HEK293 (cell line): ENCODE results near the gene SKI.

Experiments used
- GFI1B ChIP-seq: fragments of 450-650 bp; formaldehyde crosslinking; IDR thresholded peaks from 2 replicates; pipeline ENCODE4 v1.5.1; 2016; ENCODE audit warnings: missing biosample characterization, missing genetic modification characterization
- GLI4 ChIP-seq: fragments of 450-650 bp; formaldehyde crosslinking; IDR thresholded peaks from 2 replicates; pipeline ENCODE4 v1.5.1; 2016; ENCODE audit warnings: missing biosample characterization, missing genetic modification characterization
- GLIS1 ChIP-seq: fragments of 450-650 bp; formaldehyde crosslinking; IDR thresholded peaks from 2 replicates; pipeline ENCODE4 v1.5.1; 2016; ENCODE audit warnings: missing biosample characterization, missing genetic modification characterization
- GLIS2 ChIP-seq: fragments of 450-650 bp; formaldehyde crosslinking; IDR thresholded peaks from 2 replicates; pipeline ENCODE4 v1.5.1; 2016; ENCODE audit warnings: missing biosample characterization, missing genetic modification characterization
- KLF9 ChIP-seq: fragments of 450-650 bp; formaldehyde crosslinking; IDR thresholded peaks from 2 replicates; pipeline ENCODE4 v1.5.1; 2016; ENCODE audit warnings: missing biosample characterization, missing genetic modification characterization, low read depth
- PRDM10 ChIP-seq: fragments of 450-650 bp; formaldehyde crosslinking; IDR thresholded peaks from 2 replicates; pipeline ENCODE4 v1.5.1; 2016; ENCODE audit warnings: missing biosample characterization, missing genetic modification characterization
- SCRT2 ChIP-seq: fragments of 450-650 bp; formaldehyde crosslinking; IDR thresholded peaks from 2 replicates; pipeline ENCODE4 v1.5.1; 2016; ENCODE audit warnings: missing biosample characterization, missing genetic modification characterization
- TCF7L2 ChIP-seq: IDR thresholded peaks from 2 replicates; pipeline ENCODE4 v1.6.1; 2011; ENCODE audit warnings: low read depth, mild to moderate bottlenecking, inconsistent platforms, low read length, moderate library complexity, borderline replicate concordance
- ZBTB20 ChIP-seq: fragments of 450-650 bp; formaldehyde crosslinking; IDR thresholded peaks from 2 replicates; pipeline ENCODE4 v1.5.1; 2016; ENCODE audit warnings: missing biosample characterization, missing genetic modification characterization
- ZBTB26 ChIP-seq: fragments of 450-650 bp; formaldehyde crosslinking; optimal IDR thresholded peaks from 2 replicates; pipeline ENCODE3; 2016; ENCODE audit warnings: missing biosample characterization, mild to moderate bottlenecking, missing genetic modification characterization
- ZBTB49 ChIP-seq: fragments of 450-650 bp; formaldehyde crosslinking; IDR thresholded peaks from 2 replicates; pipeline ENCODE4 v1.5.1; 2016; ENCODE audit warnings: missing biosample characterization, missing genetic modification characterization, low read depth
- ZBTB7A ChIP-seq: fragments of 450-650 bp; formaldehyde crosslinking; IDR thresholded peaks from 2 replicates; pipeline ENCODE4 v1.5.1; 2016; ENCODE audit warnings: low read depth, missing biosample characterization, missing genetic modification characterization
- ZFP69B ChIP-seq: fragments of 450-650 bp; formaldehyde crosslinking; IDR thresholded peaks from 2 replicates; pipeline ENCODE4 v1.5.1; 2016; ENCODE audit warnings: missing biosample characterization, missing genetic modification characterization
- ZNF157 ChIP-seq: fragments of 450-650 bp; formaldehyde crosslinking; IDR thresholded peaks from 2 replicates; pipeline ENCODE4 v1.5.1; 2016; ENCODE audit warnings: missing biosample characterization, missing genetic modification characterization
- ZNF19 ChIP-seq: fragments of 450-650 bp; formaldehyde crosslinking; IDR thresholded peaks from 2 replicates; pipeline ENCODE4; 2016; ENCODE audit warnings: missing biosample characterization, missing genetic modification characterization, low read depth
- ZNF223 ChIP-seq: fragments of 450-650 bp; formaldehyde crosslinking; IDR thresholded peaks from 2 replicates; pipeline ENCODE4 v1.5.1; 2016; ENCODE audit warnings: missing biosample characterization, missing genetic modification characterization
- ZNF362 ChIP-seq: fragments of 450-650 bp; formaldehyde crosslinking; IDR thresholded peaks from 2 replicates; pipeline ENCODE4 v1.5.1; 2016; ENCODE audit warnings: missing biosample characterization, missing genetic modification characterization
- ZNF404 ChIP-seq: fragments of 450-650 bp; formaldehyde crosslinking; IDR thresholded peaks from 2 replicates; pipeline ENCODE4 v1.5.1; 2017; ENCODE audit warnings: missing biosample characterization, missing genetic modification characterization
- ZNF473 ChIP-seq: fragments of 450-650 bp; formaldehyde crosslinking; IDR thresholded peaks from 2 replicates; pipeline ENCODE4 v1.5.1; 2017; ENCODE audit warnings: missing biosample characterization, missing genetic modification characterization
- ZNF544 ChIP-seq: fragments of 450-650 bp; formaldehyde crosslinking; IDR thresholded peaks from 2 replicates; pipeline ENCODE4 v1.5.0; 2017; ENCODE audit warnings: missing biosample characterization, missing genetic modification characterization
- ZNF561 ChIP-seq: fragments of 450-650 bp; IDR thresholded peaks from 2 replicates; pipeline ENCODE4 v1.5.1; 2018; ENCODE audit warnings: missing biosample characterization, missing genetic modification characterization, borderline replicate concordance
- ZNF571 ChIP-seq: fragments of 450-650 bp; formaldehyde crosslinking; IDR thresholded peaks from 2 replicates; pipeline ENCODE4 v1.5.0; 2017; ENCODE audit warnings: missing biosample characterization, missing genetic modification characterization
- ZNF610 ChIP-seq: fragments of 450-650 bp; formaldehyde crosslinking; IDR thresholded peaks from 2 replicates; pipeline ENCODE4 v1.5.1; 2016; ENCODE audit warnings: missing biosample characterization, missing genetic modification characterization, borderline replicate concordance
- ZNF654 ChIP-seq: fragments of 450-650 bp; formaldehyde crosslinking; IDR thresholded peaks from 2 replicates; pipeline ENCODE4 v1.5.1; 2016; ENCODE audit warnings: low read depth, missing biosample characterization, missing genetic modification characterization
- ZNF664 ChIP-seq: fragments of 450-650 bp; formaldehyde crosslinking; IDR thresholded peaks from 2 replicates; pipeline ENCODE4 v1.5.1; 2016; ENCODE audit warnings: missing biosample characterization, missing genetic modification characterization
- ZNF677 ChIP-seq: fragments of 450-650 bp; IDR thresholded peaks from 2 replicates; pipeline ENCODE4 v1.5.0; 2018; ENCODE audit warnings: missing biosample characterization, mild to moderate bottlenecking, missing genetic modification characterization, moderate library complexity
- ZNF692 ChIP-seq: fragments of 450-650 bp; formaldehyde crosslinking; IDR thresholded peaks from 2 replicates; pipeline ENCODE4 v1.5.1; 2016; ENCODE audit warnings: missing biosample characterization, missing genetic modification characterization
- ZNF747 ChIP-seq: fragments of 450-650 bp; formaldehyde crosslinking; IDR thresholded peaks from 2 replicates; pipeline ENCODE4 v1.5.1; 2016; ENCODE audit warnings: missing biosample characterization, missing genetic modification characterization
- ZNF768 ChIP-seq: fragments of 450-650 bp; formaldehyde crosslinking; IDR thresholded peaks from 2 replicates; pipeline ENCODE4 v1.5.1; 2018; ENCODE audit warnings: missing biosample characterization, mild to moderate bottlenecking, missing genetic modification characterization
- ZNF843 ChIP-seq: fragments of 450-650 bp; formaldehyde crosslinking; IDR thresholded peaks from 2 replicates; pipeline ENCODE4 v1.5.1; 2016; ENCODE audit warnings: missing biosample characterization, missing genetic modification characterization
- ZSCAN16 ChIP-seq: fragments of 450-650 bp; formaldehyde crosslinking; IDR thresholded peaks from 2 replicates; pipeline ENCODE4 v1.5.1; 2016; ENCODE audit warnings: missing biosample characterization, missing genetic modification characterization

The SKI gene

GRCh38 chr1:2208309-2209239 lies 19.5 kb upstream of the SKI start (continued):
- TF ChIP-seq ZBTB26 (no peak), ZNF692 (tag by site-specific recombination) (peak; percentile 65; the same call in 1 of the 2 replicates), ZNF19 (no peak), KLF9 (tag by site-specific recombination) (no peak), ZNF571 (tag by site-specific recombination) (no peak), ZNF362 (tag by site-specific recombination) (no peak), GLI4 (no peak), ZBTB7A (tag by site-specific recombination) (no peak), ZNF664 (tag by site-specific recombination) (no peak), TCF7L2 (no peak), ZNF677 (no peak), PRDM10 (tag by site-specific recombination) (0 out of 2 replicates have a peak, but pooled peaks have one; percentile 31), ZNF223 (no peak), ZNF404 (tag by site-specific recombination) (no peak), ZBTB20 (tag by site-specific recombination) (0 out of 2 replicates have a peak, but pooled peaks have one; percentile 22), ZNF544 (tag by site-specific recombination) (no peak), ZNF843 (no peak), ZSCAN16 (tag by site-specific recombination) (no peak), ZFP69B (tag by site-specific recombination) (0 out of 2 replicates have a peak, but pooled peaks have one; percentile 44), ZNF561 (tag by site-specific recombination) (no peak), ZNF610 (tag by site-specific recombination) (no peak), ZNF654 (tag by site-specific recombination) (no peak), ZNF768 (tag by site-specific recombination) (no peak), GLIS2 (tag by site-specific recombination) (peak; percentile 72), GFI1B (no peak), ZNF157 (tag by site-specific recombination) (no peak), GLIS1 (tag by site-specific recombination) (peak; percentile 97), SCRT2 (tag by site-specific recombination) (peak; percentile 66), ZBTB49 (tag by site-specific recombination) (no peak), ZNF747 (tag by site-specific recombination) (no peak), ZNF473 (tag by site-specific recombination) (no peak)
